Forelimb muscle (tissue), 1 donor: ENCODE data around the gene FAAP24. TPM values are rescaled to one million over a fixed set of nuclear protein-coding genes. Genes with fewer than 3 reads are reported as not detected.
"Not testable (repeated sequence)": the region's sequence is repeated elsewhere in the genome, so short reads cannot be mapped to it uniquely, and the experiment has no call there.

ENCODE experiments used
- DNase-seq: peaks from one replicate; pipeline ENCODE4 v3.0.0-alpha.2; 2013; ENCODE audit warnings: low read depth
- polyA plus RNA-seq: library from polyadenylated mRNA; unstranded; fragments of 120-200 nt; gene quantifications from one replicate; pipeline ENCODE4 v1.2.1, GENCODE V29; 2013; ENCODE audit not compliant: insufficient read length

Gene FAAP24
- polyA plus RNA-seq, 1 donor: 1.6 TPM

GRCh38 chr19:32998722-32999121 lies 26.7 kb downstream of the FAAP24 start:
- no peak for DNase-seq

GRCh38 chr19:33000510-33000909 lies 28.5 kb downstream of the FAAP24 start:
- DNase-seq: no peak

GRCh38 chr19:33000910-33001309 lies 28.9 kb downstream of the FAAP24 start:
- DNase-seq: no peak

GRCh38 chr19:33002126-33002865 lies 30.3 kb downstream of the FAAP24 start:
- not testable (repeated sequence) for DNase-seq

- DNase-seq: not testable (repeated sequence)
These were observed 31.5 kb downstream of the FAAP24 start for GRCh38 chr19:33003424-33004024.

GRCh38 chr19:33005440-33005839 lies 33.4 kb downstream of the FAAP24 start:
- DNase-seq: no peak

GRCh38 chr19:33008738-33009137 lies 36.7 kb downstream of the FAAP24 start:
- DNase-seq: no peak

GRCh38 chr19:33010891-33011290 lies 38.8 kb downstream of the FAAP24 start:
- not testable (repeated sequence) for DNase-seq

- DNase-seq: no peak
These were observed 50.6 kb downstream of the FAAP24 start for GRCh38 chr19:33022472-33023116.

GRCh38 chr19:33024398-33024797 lies 52.4 kb downstream of the FAAP24 start:
- no peak for DNase-seq

GRCh38 chr19:33025468-33026238 lies 53.6 kb downstream of the FAAP24 start:
- not testable (repeated sequence) for DNase-seq

GRCh38 chr19:33026602-33027001 lies 54.6 kb downstream of the FAAP24 start:
- not testable (repeated sequence) for DNase-seq

Other genes starting within 250 kb of the FAAP24 start
- gene SLC7A9, start 102.5 kb upstream of the FAAP24 start, polyA plus RNA-seq: 0.62 TPM
- gene CEP89, start 284 bp upstream of the FAAP24 start, polyA plus RNA-seq: 17.0 TPM
- 2.1 TPM for gene RHPN2, start 92.6 kb downstream of the FAAP24 start, polyA plus RNA-seq
- 7.6 TPM for gene GPATCH1, start 108.9 kb downstream of the FAAP24 start, polyA plus RNA-seq
- 0.56 TPM for gene WDR88, start 159.9 kb downstream of the FAAP24 start, polyA plus RNA-seq
- 19.2 TPM for gene LRP3, start 222.1 kb downstream of the FAAP24 start, polyA plus RNA-seq